Stimulated activated CD4-positive, alpha-beta T cell treated with anti-CD3 and anti-CD28 coated beads, Interleukin-15, amount 100 ng/mL, for 24 hours (primary cell): ENCODE measurements around the gene NDUFS6.

Experiments
- DNase-seq: peaks from one replicate; pipeline ENCODE4 v3.0.0-alpha.2; 2020

NDUFS6 gene

GRCh38 chr5:1818784-1819183 is 17.6 kb downstream of the NDUFS6 start:
- DNase-seq: no peak

GRCh38 chr5:1819458-1819857 is 18.3 kb downstream of the NDUFS6 start:
- no peak for DNase-seq

- DNase-seq: no peak
These were observed 19.2 kb downstream of the NDUFS6 start for GRCh38 chr5:1820381-1820780.

GRCh38 chr5:1820926-1821325 is 19.7 kb downstream of the NDUFS6 start:
- no peak for DNase-seq

- no peak for DNase-seq
These were observed 20.7 kb downstream of the NDUFS6 start for GRCh38 chr5:1821862-1822261.

- DNase-seq: no peak
These were observed 22.3 kb downstream of the NDUFS6 start for GRCh38 chr5:1823381-1824034.

GRCh38 chr5:1824109-1824821 is 23.1 kb downstream of the NDUFS6 start:
- DNase-seq: no peak

- no peak for DNase-seq
These were observed 24.0 kb downstream of the NDUFS6 start for GRCh38 chr5:1824903-1825841.

GRCh38 chr5:1826235-1826980 is 25.2 kb downstream of the NDUFS6 start:
- no peak for DNase-seq

- DNase-seq: no peak
These were observed 26.0 kb downstream of the NDUFS6 start for GRCh38 chr5:1827025-1827885.

GRCh38 chr5:1827886-1828397 is 26.7 kb downstream of the NDUFS6 start:
- DNase-seq: peak; percentile 20

- no peak for DNase-seq
These were observed 29.5 kb downstream of the NDUFS6 start for GRCh38 chr5:1830571-1831228.

- no peak for DNase-seq
These were observed 30.1 kb downstream of the NDUFS6 start for GRCh38 chr5:1831257-1831656.

GRCh38 chr5:1831677-1832313 is 30.6 kb downstream of the NDUFS6 start:
- DNase-seq: no peak

- DNase-seq: no peak
These were observed 31.5 kb downstream of the NDUFS6 start for GRCh38 chr5:1832511-1833250.

GRCh38 chr5:1833264-1834021 is 32.2 kb downstream of the NDUFS6 start:
- no peak for DNase-seq

GRCh38 chr5:1834022-1834551 is 32.9 kb downstream of the NDUFS6 start:
- no peak for DNase-seq

- no peak for DNase-seq
These were observed 33.7 kb downstream of the NDUFS6 start for GRCh38 chr5:1834721-1835429.
